ENCODE measurements around the gene GARRE1.

- TF ChIP-seq CTCF (IDR thresholded peaks at IDR 0.05), result no peak
- TF ChIP-seq POLR2A (IDR thresholded peaks at IDR 0.05), result no peak
These were observed 28.7 kb upstream of the GARRE1 start for GRCh38 chr19:34225659-34226015.
